Measurements from ENCODE around the gene BPIFB6. TPM values are rescaled to one million over a fixed set of nuclear protein-coding genes. Genes with fewer than 3 reads are reported as not detected.

BPIFB6 gene
- total and polyA plus RNA-seq, 3 experiments from 2014 or later, result not detected

DNA sequence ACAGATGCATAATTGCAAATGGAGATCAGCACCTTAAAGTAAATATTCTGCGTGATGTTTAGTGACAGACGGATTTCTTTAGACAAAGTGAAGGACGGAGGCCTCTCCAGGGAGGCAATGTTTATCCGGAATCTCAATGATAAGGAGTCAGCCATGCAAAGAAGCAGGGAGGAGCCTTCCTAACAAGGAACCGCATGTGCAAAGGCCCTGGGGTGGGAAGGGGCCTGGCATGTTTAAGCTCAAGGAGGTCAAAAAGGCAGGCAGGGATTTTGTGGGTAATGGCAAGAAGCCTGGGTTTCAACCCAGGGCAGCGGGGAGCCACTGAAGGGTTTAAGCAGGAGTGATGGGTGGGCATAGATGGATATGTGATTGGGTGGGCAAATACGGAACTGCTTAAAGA lies 22.9 kb downstream of the BPIFB6 start:
- Mint-ChIP-seq H3K36me3 (no peaks in the 10 kb centered on the region), H3K9me3 (no peaks in the 10 kb centered on the region), H3K27ac (no peak overlapping the region), H3K4me1 (no peaks in the 10 kb centered on the region), H3K27me3 (peaks cover 0 to 3% of the 10 kb centered on the region in 2 donors), H3K4me3 (no peak overlapping the region)
- ChIA-PET CTCF (no interaction called here), POLR2A (no interaction called here)
- no peaks in the 10 kb centered on the region for H3K36me3 ChIP-seq (ENCODE audit: insufficient read depth, low read length)
- no peaks in the 10 kb centered on the region for H3K4me1 ChIP-seq (ENCODE audit: insufficient read depth, low read length)
- DNase-seq, result no peak
- no peak overlapping the region for H3K4me3 ChIP-seq (ENCODE audit: low read length)
- no peaks in the 10 kb centered on the region for H3K9me3 ChIP-seq (ENCODE audit: low read length)
- H3K27me3 ChIP-seq (ENCODE audit: insufficient read depth, low read length, poor library complexity, severe bottlenecking), result no peaks in the 10 kb centered on the region
- no peak overlapping the region for H3K27ac ChIP-seq (ENCODE audit: low read depth, low read length)

DNA sequence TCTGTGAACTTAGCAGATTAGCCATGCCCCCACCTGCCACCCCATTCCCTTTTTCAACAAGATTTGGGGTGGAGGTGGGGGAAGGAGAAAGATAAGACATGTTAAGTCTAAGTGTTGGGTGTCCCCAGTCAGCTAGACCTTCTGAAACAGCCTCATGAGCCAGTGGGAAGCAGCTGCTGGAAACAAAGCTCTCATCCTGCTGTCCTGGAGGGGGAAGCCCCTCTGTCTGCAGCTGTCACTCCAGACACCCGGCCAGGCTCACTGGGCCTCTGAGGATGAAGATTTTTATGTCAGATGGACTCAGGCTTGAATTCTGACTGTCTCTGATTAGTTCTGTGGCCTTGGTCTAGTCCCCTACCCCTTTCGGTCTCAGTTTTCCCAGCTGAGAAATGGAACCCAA lies 23.3 kb downstream of the BPIFB6 start:
- Mint-ChIP-seq H3K9me3 (no peaks in the 10 kb centered on the region), H3K4me3 (no peak overlapping the region), H3K36me3 (no peaks in the 10 kb centered on the region), H3K27ac (peak overlapping the region in 1 of 8 donors; percentile 79), H3K4me1 (no peaks in the 10 kb centered on the region), H3K27me3 (peaks cover 0 to 3% of the 10 kb centered on the region in 2 donors)
- H3K4me1 ChIP-seq (ENCODE audit: insufficient read depth, low read length), result no peaks in the 10 kb centered on the region
- ChIA-PET POLR2A (no interaction called here), CTCF (no interaction called here)
- no peaks in the 10 kb centered on the region for H3K9me3 ChIP-seq (ENCODE audit: low read length)
- no peak overlapping the region for H3K4me3 ChIP-seq (ENCODE audit: low read length)
- H3K36me3 ChIP-seq (ENCODE audit: insufficient read depth, low read length), result no peaks in the 10 kb centered on the region
- no peaks in the 10 kb centered on the region for H3K27me3 ChIP-seq (ENCODE audit: insufficient read depth, low read length, poor library complexity, severe bottlenecking)
- no peak for DNase-seq
- no peak overlapping the region for H3K27ac ChIP-seq (ENCODE audit: low read depth, low read length)

DNA sequence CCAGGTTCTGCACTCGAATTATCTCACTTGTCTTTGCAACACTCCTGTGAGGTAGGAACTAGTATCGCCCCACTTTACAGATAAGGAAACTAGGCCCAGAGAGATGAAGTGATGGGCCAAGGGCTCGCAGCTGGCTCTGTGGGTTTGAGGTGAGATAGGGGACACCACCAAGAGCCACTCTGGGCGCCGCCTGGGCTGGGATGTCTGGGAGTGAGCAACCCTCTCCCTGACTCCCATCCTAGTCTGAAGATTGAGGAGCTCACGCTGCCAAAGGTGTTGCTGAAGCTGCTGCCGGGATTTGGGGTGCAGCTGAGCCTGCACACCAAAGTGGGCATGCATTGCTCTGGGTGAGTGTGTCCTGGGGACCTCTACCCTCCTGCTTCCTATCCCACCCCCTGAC lies 27.7 kb downstream of the BPIFB6 start:
- H3K36me3 ChIP-seq (ENCODE audit: insufficient read depth, low read length), result no peaks in the 10 kb centered on the region
- peaks cover 0 to 3% of the 10 kb centered on the region in 2 donors for H3K27me3 Mint-ChIP-seq
- no peaks in the 10 kb centered on the region for H3K9me3 Mint-ChIP-seq
- H3K4me3 Mint-ChIP-seq, result no peak overlapping the region
- H3K27ac ChIP-seq (ENCODE audit: low read depth, low read length), result no peak overlapping the region
- ChIA-PET POLR2A (no interaction called here), CTCF (no interaction called here)
- no peaks in the 10 kb centered on the region for H3K4me1 Mint-ChIP-seq
- DNase-seq, result no peak
- H3K27me3 ChIP-seq (ENCODE audit: insufficient read depth, low read length, poor library complexity, severe bottlenecking), result no peaks in the 10 kb centered on the region
- H3K36me3 Mint-ChIP-seq, result no peaks in the 10 kb centered on the region
- H3K27ac Mint-ChIP-seq, result no peak overlapping the region
- no peak overlapping the region for H3K4me3 ChIP-seq (ENCODE audit: low read length)
- H3K4me1 ChIP-seq (ENCODE audit: insufficient read depth, low read length), result no peaks in the 10 kb centered on the region
- H3K9me3 ChIP-seq (ENCODE audit: low read length), result no peaks in the 10 kb centered on the region

DNA sequence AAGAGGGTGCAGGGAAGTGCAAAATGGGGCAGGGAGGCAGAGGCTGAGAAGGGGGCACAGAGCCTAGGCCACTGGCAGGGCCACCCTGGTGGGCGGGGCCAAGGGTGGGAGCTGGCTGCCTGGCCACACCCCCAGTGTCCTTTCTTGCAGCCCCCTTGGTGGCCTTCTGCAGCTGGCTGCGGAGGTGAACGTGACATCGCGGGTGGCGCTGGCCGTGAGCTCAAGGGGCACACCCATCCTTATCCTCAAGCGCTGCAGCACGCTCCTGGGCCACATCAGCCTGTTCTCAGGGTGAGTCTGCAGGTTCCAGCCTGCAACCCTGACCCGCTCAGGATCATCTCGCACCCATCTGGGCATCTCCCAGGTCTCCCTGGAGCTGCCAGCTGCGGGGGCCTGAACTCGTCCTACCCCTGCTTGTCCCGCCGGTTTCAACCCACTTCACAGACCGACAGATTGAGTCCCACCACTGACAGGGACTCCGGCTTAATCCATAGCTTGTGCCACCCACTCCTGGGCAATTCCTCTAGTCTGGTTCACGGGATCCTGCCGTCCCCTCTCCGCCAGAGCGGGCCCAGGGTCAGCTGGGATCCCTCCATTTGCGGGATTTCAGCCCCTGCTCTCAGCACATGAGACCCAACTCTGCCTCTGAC lies 28.4 kb downstream of the BPIFB6 start:
- Histone ChIP-seq H3K4me1 (ENCODE audit: insufficient read depth, low read length) (no peaks in the 10 kb centered on the region), H3K27ac (ENCODE audit: low read depth, low read length) (no peak overlapping the region), H3K36me3 (ENCODE audit: insufficient read depth, low read length) (no peaks in the 10 kb centered on the region), H3K9me3 (ENCODE audit: low read length) (no peaks in the 10 kb centered on the region), H3K27me3 (ENCODE audit: insufficient read depth, low read length, poor library complexity, severe bottlenecking) (no peaks in the 10 kb centered on the region), H3K4me3 (ENCODE audit: low read length) (no peak overlapping the region)
- no peaks in the 10 kb centered on the region for H3K9me3 Mint-ChIP-seq
- H3K36me3 Mint-ChIP-seq, result no peaks in the 10 kb centered on the region
- no peak for DNase-seq
- peak overlapping the region in 1 of 7 donors; percentile 66 for H3K4me3 Mint-ChIP-seq
- peak overlapping the region in 1 of 8 donors; percentile 24 for H3K27ac Mint-ChIP-seq
- H3K4me1 Mint-ChIP-seq, result no peaks in the 10 kb centered on the region
- CTCF ChIA-PET, result no interaction called here
- H3K27me3 Mint-ChIP-seq, result peaks cover 0 to 1% of the 10 kb centered on the region in 2 donors
- POLR2A ChIA-PET, result no interaction called here

DNA sequence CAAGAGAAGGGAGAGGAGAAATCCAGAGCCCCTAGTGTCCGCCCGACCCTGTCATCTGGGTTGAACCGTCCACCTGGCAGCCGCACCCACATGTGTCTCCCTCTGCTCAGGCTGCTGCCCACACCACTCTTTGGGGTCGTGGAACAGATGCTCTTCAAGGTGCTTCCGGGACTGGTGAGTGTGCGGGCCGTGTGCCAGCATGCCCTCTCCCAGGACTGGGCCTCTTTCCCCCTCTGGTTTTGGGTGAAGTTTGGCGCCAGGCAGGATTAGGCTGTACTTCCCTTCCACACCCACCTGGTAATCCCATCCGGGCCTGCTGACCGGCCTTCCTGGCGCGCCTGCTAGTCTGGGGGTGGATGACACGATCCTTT lies 30.2 kb downstream of the BPIFB6 start:
- no peak overlapping the region for H3K27ac ChIP-seq (ENCODE audit: low read depth, low read length)
- CTCF ChIA-PET, result no interaction called here
- no peak overlapping the region for H3K4me3 ChIP-seq (ENCODE audit: low read length)
- H3K27ac Mint-ChIP-seq, result no peak overlapping the region
- POLR2A ChIA-PET, result no interaction called here
- peaks cover 0 to 1% (median 0%) of the 10 kb centered on the region in 3 donors for H3K4me1 Mint-ChIP-seq
- no peaks in the 10 kb centered on the region for H3K36me3 Mint-ChIP-seq
- H3K27me3 ChIP-seq (ENCODE audit: insufficient read depth, low read length, poor library complexity, severe bottlenecking), result no peaks in the 10 kb centered on the region
- no peaks in the 10 kb centered on the region for H3K36me3 ChIP-seq (ENCODE audit: insufficient read depth, low read length)
- H3K4me3 Mint-ChIP-seq, result no peak overlapping the region
- no peak for DNase-seq
- no peaks in the 10 kb centered on the region for H3K9me3 Mint-ChIP-seq
- H3K27me3 Mint-ChIP-seq, result peaks cover 0 to 1% of the 10 kb centered on the region in 2 donors
- no peaks in the 10 kb centered on the region for H3K9me3 ChIP-seq (ENCODE audit: low read length)
- no peaks in the 10 kb centered on the region for H3K4me1 ChIP-seq (ENCODE audit: insufficient read depth, low read length)

DNA sequence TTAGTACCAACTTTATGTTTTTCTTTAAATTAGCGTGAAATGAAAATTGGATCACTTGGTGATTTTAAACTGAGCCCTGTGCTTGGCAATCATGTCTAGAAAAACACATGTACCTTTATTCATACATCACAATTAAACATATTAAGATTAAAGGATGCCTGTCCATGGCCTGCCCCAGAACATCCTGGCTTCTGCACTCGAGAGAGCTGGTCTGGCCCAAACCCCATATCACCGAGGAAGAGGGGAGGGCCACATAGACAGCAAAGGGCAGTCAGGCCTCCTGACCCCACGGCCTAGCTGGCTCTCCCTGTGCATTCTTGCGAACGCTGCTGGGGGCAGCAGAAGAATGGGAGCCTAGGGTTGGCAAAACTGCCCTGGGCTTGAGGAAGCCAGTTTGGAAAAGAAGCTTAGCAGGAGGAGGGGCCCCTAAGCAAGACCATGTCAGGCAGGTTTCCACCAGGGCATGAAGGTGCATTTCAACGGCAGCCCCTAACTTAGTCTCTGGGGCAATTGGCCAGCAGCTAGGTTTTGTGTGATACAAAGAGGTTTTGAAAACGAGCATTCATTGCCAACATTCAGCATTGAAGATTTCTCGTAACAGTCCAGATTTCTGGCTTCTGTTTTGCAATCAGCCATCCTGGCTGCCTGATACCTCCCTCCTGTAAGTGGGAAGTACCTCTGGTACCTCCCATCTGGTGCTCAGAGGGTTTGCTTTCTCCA lies 30.8 kb downstream of the BPIFB6 start:
- ChIA-PET CTCF (no interaction called here), POLR2A (no interaction called here)
- Histone ChIP-seq H3K4me1 (ENCODE audit: insufficient read depth, low read length) (no peaks in the 10 kb centered on the region), H3K4me3 (ENCODE audit: low read length) (no peak overlapping the region), H3K27ac (ENCODE audit: low read depth, low read length) (no peak overlapping the region), H3K27me3 (ENCODE audit: insufficient read depth, low read length, poor library complexity, severe bottlenecking) (no peaks in the 10 kb centered on the region), H3K9me3 (ENCODE audit: low read length) (no peaks in the 10 kb centered on the region), H3K36me3 (ENCODE audit: insufficient read depth, low read length) (no peaks in the 10 kb centered on the region)
- no peak for DNase-seq
- Mint-ChIP-seq H3K27me3 (peaks cover 0 to 1% of the 10 kb centered on the region in 2 donors), H3K4me1 (peaks cover 0 to 1% (median 0%) of the 10 kb centered on the region in 3 donors), H3K36me3 (no peaks in the 10 kb centered on the region), H3K4me3 (no peak overlapping the region), H3K9me3 (no peaks in the 10 kb centered on the region), H3K27ac (no peak overlapping the region)

DNA sequence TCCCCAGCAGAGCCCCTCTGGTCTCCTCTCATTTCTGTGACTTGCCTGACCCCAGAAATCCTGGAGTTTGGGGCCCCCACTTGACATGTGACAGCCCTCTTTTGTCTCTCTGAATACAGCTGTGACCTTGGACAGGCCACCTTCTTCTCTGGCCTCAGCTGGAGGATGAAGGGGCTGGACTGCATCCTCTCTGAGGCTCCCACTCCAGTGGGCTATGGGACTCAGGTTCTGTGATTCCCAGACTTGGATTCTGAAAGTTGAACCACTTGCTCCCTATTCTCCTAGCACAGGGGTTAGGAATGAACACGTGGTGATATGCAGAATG lies 31.3 kb downstream of the BPIFB6 start:
- DNase-seq, result no peak
- Mint-ChIP-seq H3K27ac (peak overlapping the region in 1 of 8 donors; percentile 81), H3K27me3 (peaks cover 0 to 1% of the 10 kb centered on the region in 2 donors), H3K9me3 (no peaks in the 10 kb centered on the region), H3K36me3 (no peaks in the 10 kb centered on the region), H3K4me1 (peaks cover 0 to 1% (median under 1%) of the 10 kb centered on the region in 3 donors), H3K4me3 (no peak overlapping the region)
- Histone ChIP-seq H3K9me3 (ENCODE audit: low read length) (no peaks in the 10 kb centered on the region), H3K36me3 (ENCODE audit: insufficient read depth, low read length) (no peaks in the 10 kb centered on the region), H3K27ac (ENCODE audit: low read depth, low read length) (no peak overlapping the region), H3K27me3 (ENCODE audit: insufficient read depth, low read length, poor library complexity, severe bottlenecking) (no peaks in the 10 kb centered on the region), H3K4me3 (ENCODE audit: low read length) (no peak overlapping the region), H3K4me1 (ENCODE audit: insufficient read depth, low read length) (no peaks in the 10 kb centered on the region)
- ChIA-PET CTCF (no interaction called here), POLR2A (no interaction called here)

DNA sequence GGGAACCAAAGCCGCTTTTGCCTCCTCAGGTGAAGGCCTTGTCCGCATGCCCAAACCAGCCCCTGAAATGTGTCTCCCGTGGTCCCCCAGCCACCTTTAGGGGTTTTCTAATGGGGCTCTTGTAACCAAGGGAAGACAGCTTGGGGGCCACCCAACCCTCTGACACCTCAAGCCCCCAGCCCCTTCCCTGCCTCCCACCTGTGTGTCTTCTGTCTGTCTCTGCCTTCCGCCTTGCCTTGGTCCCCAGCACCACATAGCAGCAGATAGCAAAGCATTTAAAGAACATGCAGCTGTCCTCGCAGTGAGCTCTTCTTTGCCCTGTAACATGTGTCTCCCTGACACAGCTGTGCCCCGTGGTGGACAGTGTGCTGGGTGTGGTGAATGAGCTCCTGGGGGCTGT lies 31.8 kb downstream of the BPIFB6 start:
- H3K4me3 Mint-ChIP-seq, result no peak overlapping the region
- Histone ChIP-seq H3K36me3 (ENCODE audit: insufficient read depth, low read length) (no peaks in the 10 kb centered on the region), H3K27ac (ENCODE audit: low read depth, low read length) (no peak overlapping the region), H3K27me3 (ENCODE audit: insufficient read depth, low read length, poor library complexity, severe bottlenecking) (no peaks in the 10 kb centered on the region), H3K4me3 (ENCODE audit: low read length) (no peak overlapping the region), H3K4me1 (ENCODE audit: insufficient read depth, low read length) (no peaks in the 10 kb centered on the region), H3K9me3 (ENCODE audit: low read length) (no peaks in the 10 kb centered on the region)
- no peak for DNase-seq
- peaks cover 0 to 1% of the 10 kb centered on the region in 2 donors for H3K27me3 Mint-ChIP-seq
- peaks cover 0 to 5% (median 3%) of the 10 kb centered on the region in 3 donors for H3K4me1 Mint-ChIP-seq
- POLR2A ChIA-PET, result no interaction called here
- CTCF ChIA-PET, result no interaction called here
- H3K27ac Mint-ChIP-seq, result no peak overlapping the region
- no peaks in the 10 kb centered on the region for H3K9me3 Mint-ChIP-seq
- H3K36me3 Mint-ChIP-seq, result no peaks in the 10 kb centered on the region
